K562 (cell line): ENCODE data around the gene SH3BGR. TPM values are rescaled to one million over a fixed set of nuclear protein-coding genes. Genes with fewer than 3 reads are reported as not detected.

Experiments used
- HDAC3 ChIP-seq: fragments of 450-650 bp; IDR thresholded peaks from 2 replicates; pipeline ENCODE4 v1.6.1; 2018; ENCODE audit warnings: borderline replicate concordance, mild to moderate bottlenecking, moderate library complexity; ENCODE audit not compliant: partially characterized antibody
- KAT2B ChIP-seq: IDR thresholded peaks from one replicate; pipeline ENCODE4 v1.6.1; 2012; ENCODE audit warnings: low read depth, mild to moderate bottlenecking, control low read depth, inconsistent platforms, low read length, moderate library complexity
- NCOR1 ChIP-seq: fragments of 450-650 bp; IDR thresholded peaks from 2 replicates; pipeline ENCODE4 v1.6.1; 2016; ENCODE audit warnings: mild to moderate bottlenecking, moderate library complexity
- NFATC3 ChIP-seq: fragments of 450-650 bp; IDR thresholded peaks from 2 replicates; pipeline ENCODE4 v1.6.1; 2017; ENCODE audit warnings: mild to moderate bottlenecking
- POLR2H ChIP-seq: IDR thresholded peaks from 2 replicates; pipeline ENCODE4 v1.6.1; 2016; ENCODE audit warnings: missing genetic modification characterization, low read depth, mild to moderate bottlenecking, control low read depth, missing compliant biosample characterization, moderate library complexity
- PPARD ChIP-seq: fragments of 250-450 bp; sonication (Bioruptor Pico); IDR thresholded peaks from 2 replicates; pipeline ENCODE4 v1.8.0; 2022; ENCODE audit warnings: inconsistent platforms, mild to moderate bottlenecking, moderate library complexity
- RBM15 ChIP-seq: fragments of 200-400 bp; formaldehyde crosslinking; IDR thresholded peaks from 2 replicates; pipeline ENCODE4 v1.6.1; 2018; ENCODE audit warnings: mild to moderate bottlenecking, low read length, moderate library complexity; ENCODE audit not compliant: insufficient read depth
- SMARCB1 ChIP-seq: IDR thresholded peaks from 2 replicates; pipeline ENCODE4 v1.6.1; 2011; ENCODE audit warnings: improper control_type of control experiment, low read depth; ENCODE audit not compliant: insufficient read length
- SRSF1 ChIP-seq: fragments of 200-400 bp; formaldehyde crosslinking; IDR thresholded peaks from 2 replicates; pipeline ENCODE4 v1.6.1; 2017; ENCODE audit warnings: mild to moderate bottlenecking, low read depth, low read length, moderate library complexity
- SRSF9 ChIP-seq: fragments of 200-400 bp; formaldehyde crosslinking; IDR thresholded peaks from 2 replicates; pipeline ENCODE4 v1.6.1; 2017; ENCODE audit warnings: low read depth, low read length, borderline replicate concordance
- ZKSCAN8 ChIP-seq: fragments of 200-800 bp; sonication (Bioruptor generic); IDR thresholded peaks from 2 replicates; pipeline ENCODE4 v1.6.1; 2016; ENCODE audit warnings: missing genetic modification characterization, missing compliant biosample characterization
- ZNF23 ChIP-seq: fragments of 250-450 bp; sonication (Bioruptor Pico); IDR thresholded peaks from 2 replicates; pipeline ENCODE4 v1.4.0; 2020; ENCODE audit warnings: mild to moderate bottlenecking
- ZNF589 ChIP-seq: fragments of 200-800 bp; sonication (Bioruptor generic); IDR thresholded peaks from 2 replicates; pipeline ENCODE4 v1.6.1; 2016; ENCODE audit warnings: low read depth, missing genetic modification characterization, missing compliant biosample characterization
- ZNF740 ChIP-seq, 3 experiments: fragments of 200-800 bp in 1 of 3; sonication (Bioruptor generic) in 1 of 3; sonication (generic) in 1 of 3; formaldehyde crosslinking in 1 of 3; IDR thresholded peaks; 2 replicates each; pipeline versions ENCODE4 v1.6.1 to v1.8.0; 2016 to 2022; ENCODE audit warnings: mild to moderate bottlenecking in 2 of 3, missing compliant biosample characterization in 2 of 3, missing genetic modification characterization in 2 of 3, missing genetic modification reagents in 1 of 3
- ZNF77 ChIP-seq: fragments of 250-450 bp; sonication (Bioruptor Pico); IDR thresholded peaks from 2 replicates; pipeline ENCODE4 v1.5.0; 2020
- ZNF780A ChIP-seq: fragments of 250-450 bp; sonication (Bioruptor Pico); IDR thresholded peaks from 2 replicates; pipeline ENCODE4 v1.5.0; 2021; ENCODE audit warnings: mild to moderate bottlenecking
- polyA plus RNA-seq, 8 experiments: library from polyadenylated mRNA; depleted of rRNA in 4 of 8; stranded (reverse) in 5 of 8; unstranded in 3 of 8; fragments of >200 nt; fragmentation: Nextera tagmentation in 2 of 8; fragmentation: Illumina TruSeq in 1 of 8; extraction: Ambion mirVana in 2 of 8; extraction: Trizol in 1 of 8; gene quantifications; 2 replicates each; pipeline versions ENCODE4 v1.2.1 to v1.2.3, GENCODE V29; 2011 to 2014; ENCODE audit warnings: inconsistent platforms in 1 of 8, missing spikeins in 1 of 8
- total RNA-seq, 7 experiments: library from RNA; depleted of rRNA in 6 of 7; stranded (reverse); fragments of >200 nt in 6 of 7; fragmentation: Illumina TruSeq in 2 of 7; extraction: Trizol in 2 of 7; gene quantifications; 2 replicates each; pipeline versions ENCODE4 v1.2.1 to v1.2.3, GENCODE V29; 2011 to 2021; ENCODE audit warnings: low replicate concordance in 1 of 7
- TF ChIP-seq, protein P1 (sequence below): sonication (generic); formaldehyde crosslinking; IDR thresholded peaks from 2 replicates; pipeline ENCODE4 v1.8.1; 2023; ENCODE audit warnings: mild to moderate bottlenecking, missing genetic modification reagents
- TF ChIP-seq, protein P2 (sequence below): sonication (generic); formaldehyde crosslinking; IDR thresholded peaks from 2 replicates; pipeline ENCODE4 v1.4.0; 2020; ENCODE audit warnings: mild to moderate bottlenecking, missing genetic modification reagents
- TF ChIP-seq, protein P3 (sequence below), 2 experiments: fragments of 200-800 bp in 1 of 2; sonication (Bioruptor generic) in 1 of 2; sonication (generic) in 1 of 2; formaldehyde crosslinking in 1 of 2; IDR thresholded peaks in 1 of 2; conservative IDR thresholded peaks in 1 of 2; 2 replicates each; pipeline versions ENCODE4 v1.5.0 to v1.6.1; 2016 to 2020; ENCODE audit warnings: missing compliant biosample characterization in 1 of 2, missing genetic modification characterization in 1 of 2, missing genetic modification reagents in 1 of 2

SH3BGR gene
- total and polyA plus RNA-seq, 9 of the 15 experiments (the other 6 are each of a cell fraction or from before 2014, with no cell fraction given): 6.6 to 42.9 (median 25.6) TPM

DNA sequence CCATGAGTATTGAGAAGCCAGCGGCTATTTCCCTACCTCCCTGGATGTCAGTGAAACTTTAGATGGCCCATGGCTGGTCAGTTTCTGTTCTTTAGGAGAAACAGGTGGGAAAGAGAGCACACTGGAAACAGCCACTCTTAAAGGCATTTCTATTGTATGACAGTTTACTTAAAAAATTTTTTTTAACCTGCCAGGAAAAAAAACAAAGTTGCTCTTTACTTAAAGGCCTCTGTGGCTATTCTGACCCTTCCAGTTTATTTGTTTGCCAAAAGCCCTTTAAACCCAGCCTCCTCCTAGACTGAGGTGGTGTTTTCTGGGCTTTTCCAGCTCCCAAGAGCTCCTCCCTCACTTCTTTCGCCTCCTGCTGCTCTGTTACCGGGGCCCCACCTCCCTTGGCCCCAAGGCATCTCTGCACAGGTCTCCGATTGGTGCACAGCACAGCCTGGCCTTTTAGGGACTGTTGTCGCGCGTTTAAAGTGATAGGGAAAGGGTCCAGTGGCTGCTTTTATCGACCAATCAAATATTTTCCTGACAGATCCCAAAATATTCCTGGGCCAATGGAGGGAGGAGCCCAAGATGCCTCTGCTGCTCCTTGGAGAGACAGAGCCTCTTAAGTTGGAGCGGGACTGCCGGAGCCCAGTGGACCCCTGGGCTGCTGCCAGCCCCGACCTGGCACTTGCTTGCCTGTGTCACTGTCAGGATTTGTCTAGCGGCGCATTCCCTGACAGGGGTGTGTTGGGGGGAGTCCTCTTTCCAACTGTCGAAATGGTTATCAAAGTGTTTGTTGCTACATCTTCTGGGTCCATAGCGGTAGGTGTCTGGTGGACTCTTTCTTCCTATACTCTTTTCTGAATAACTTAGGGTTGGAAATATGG, at the start of gene SH3BGR (continued):
- TF ChIP-seq, protein P1, sequence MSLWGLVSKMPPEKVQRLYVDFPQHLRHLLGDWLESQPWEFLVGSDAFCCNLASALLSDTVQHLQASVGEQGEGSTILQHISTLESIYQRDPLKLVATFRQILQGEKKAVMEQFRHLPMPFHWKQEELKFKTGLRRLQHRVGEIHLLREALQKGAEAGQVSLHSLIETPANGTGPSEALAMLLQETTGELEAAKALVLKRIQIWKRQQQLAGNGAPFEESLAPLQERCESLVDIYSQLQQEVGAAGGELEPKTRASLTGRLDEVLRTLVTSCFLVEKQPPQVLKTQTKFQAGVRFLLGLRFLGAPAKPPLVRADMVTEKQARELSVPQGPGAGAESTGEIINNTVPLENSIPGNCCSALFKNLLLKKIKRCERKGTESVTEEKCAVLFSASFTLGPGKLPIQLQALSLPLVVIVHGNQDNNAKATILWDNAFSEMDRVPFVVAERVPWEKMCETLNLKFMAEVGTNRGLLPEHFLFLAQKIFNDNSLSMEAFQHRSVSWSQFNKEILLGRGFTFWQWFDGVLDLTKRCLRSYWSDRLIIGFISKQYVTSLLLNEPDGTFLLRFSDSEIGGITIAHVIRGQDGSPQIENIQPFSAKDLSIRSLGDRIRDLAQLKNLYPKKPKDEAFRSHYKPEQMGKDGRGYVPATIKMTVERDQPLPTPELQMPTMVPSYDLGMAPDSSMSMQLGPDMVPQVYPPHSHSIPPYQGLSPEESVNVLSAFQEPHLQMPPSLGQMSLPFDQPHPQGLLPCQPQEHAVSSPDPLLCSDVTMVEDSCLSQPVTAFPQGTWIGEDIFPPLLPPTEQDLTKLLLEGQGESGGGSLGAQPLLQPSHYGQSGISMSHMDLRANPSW: no peak
- TF ChIP-seq KAT2B (no peak), NFATC3 (no peak), ZKSCAN8 (CRISPR knock-in tag) (no peak), POLR2H (peak; percentile 94), ZNF740 (CRISPR knock-in tag; IDR thresholded peaks at IDR 0.05) (no peak), ZNF740 (tag; IDR thresholded peaks at IDR 0.05) (no peak), NCOR1 (no peak), SRSF9 (no peak), ZNF77 (CRISPR knock-in tag) (no peak), RBM15 (no peak), ZNF780A (no peak), HDAC3 (no peak), ZNF589 (CRISPR knock-in tag) (peak; percentile 17; the same call in 1 of the 2 replicates), ZNF23 (CRISPR knock-in tag) (no peak), PPARD (no peak), SMARCB1 (no peak), SRSF1 (no peak)
- TF ChIP-seq, protein P2, sequence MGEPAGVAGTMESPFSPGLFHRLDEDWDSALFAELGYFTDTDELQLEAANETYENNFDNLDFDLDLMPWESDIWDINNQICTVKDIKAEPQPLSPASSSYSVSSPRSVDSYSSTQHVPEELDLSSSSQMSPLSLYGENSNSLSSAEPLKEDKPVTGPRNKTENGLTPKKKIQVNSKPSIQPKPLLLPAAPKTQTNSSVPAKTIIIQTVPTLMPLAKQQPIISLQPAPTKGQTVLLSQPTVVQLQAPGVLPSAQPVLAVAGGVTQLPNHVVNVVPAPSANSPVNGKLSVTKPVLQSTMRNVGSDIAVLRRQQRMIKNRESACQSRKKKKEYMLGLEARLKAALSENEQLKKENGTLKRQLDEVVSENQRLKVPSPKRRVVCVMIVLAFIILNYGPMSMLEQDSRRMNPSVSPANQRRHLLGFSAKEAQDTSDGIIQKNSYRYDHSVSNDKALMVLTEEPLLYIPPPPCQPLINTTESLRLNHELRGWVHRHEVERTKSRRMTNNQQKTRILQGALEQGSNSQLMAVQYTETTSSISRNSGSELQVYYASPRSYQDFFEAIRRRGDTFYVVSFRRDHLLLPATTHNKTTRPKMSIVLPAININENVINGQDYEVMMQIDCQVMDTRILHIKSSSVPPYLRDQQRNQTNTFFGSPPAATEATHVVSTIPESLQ (CRISPR knock-in tag): no peak
- TF ChIP-seq, protein P3, sequence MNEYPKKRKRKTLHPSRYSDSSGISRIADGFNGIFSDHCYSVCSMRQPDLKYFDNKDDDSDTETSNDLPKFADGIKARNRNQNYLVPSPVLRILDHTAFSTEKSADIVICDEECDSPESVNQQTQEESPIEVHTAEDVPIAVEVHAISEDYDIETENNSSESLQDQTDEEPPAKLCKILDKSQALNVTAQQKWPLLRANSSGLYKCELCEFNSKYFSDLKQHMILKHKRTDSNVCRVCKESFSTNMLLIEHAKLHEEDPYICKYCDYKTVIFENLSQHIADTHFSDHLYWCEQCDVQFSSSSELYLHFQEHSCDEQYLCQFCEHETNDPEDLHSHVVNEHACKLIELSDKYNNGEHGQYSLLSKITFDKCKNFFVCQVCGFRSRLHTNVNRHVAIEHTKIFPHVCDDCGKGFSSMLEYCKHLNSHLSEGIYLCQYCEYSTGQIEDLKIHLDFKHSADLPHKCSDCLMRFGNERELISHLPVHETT (CRISPR knock-in tag; conservative IDR thresholded peaks at IDR 0.05 in 1 of 2, IDR thresholded peaks at IDR 0.05 in 1 of 2): peak in 1 of 2 experiments; percentile 48; a peak in 2 of 4 replicates
